GM19239 (cell line): Measurements from ENCODE around the gene CFAP45.
"Not testable (repeated sequence)": the region's sequence is repeated elsewhere in the genome, so short reads cannot be mapped to it uniquely, and the experiment has no call there.

ENCODE experiments used
- DNase-seq: peaks from one replicate; pipeline ENCODE4 v3.0.0; 2011; ENCODE audit warnings: low spot score; ENCODE audit not compliant: insufficient read length
- FAIRE-seq: peaks from 2 replicates; lab custom pipeline; 2011; peaks lifted over from hg19 to GRCh38; lab: Jason Lieb, UNC

CFAP45 gene

DNA sequence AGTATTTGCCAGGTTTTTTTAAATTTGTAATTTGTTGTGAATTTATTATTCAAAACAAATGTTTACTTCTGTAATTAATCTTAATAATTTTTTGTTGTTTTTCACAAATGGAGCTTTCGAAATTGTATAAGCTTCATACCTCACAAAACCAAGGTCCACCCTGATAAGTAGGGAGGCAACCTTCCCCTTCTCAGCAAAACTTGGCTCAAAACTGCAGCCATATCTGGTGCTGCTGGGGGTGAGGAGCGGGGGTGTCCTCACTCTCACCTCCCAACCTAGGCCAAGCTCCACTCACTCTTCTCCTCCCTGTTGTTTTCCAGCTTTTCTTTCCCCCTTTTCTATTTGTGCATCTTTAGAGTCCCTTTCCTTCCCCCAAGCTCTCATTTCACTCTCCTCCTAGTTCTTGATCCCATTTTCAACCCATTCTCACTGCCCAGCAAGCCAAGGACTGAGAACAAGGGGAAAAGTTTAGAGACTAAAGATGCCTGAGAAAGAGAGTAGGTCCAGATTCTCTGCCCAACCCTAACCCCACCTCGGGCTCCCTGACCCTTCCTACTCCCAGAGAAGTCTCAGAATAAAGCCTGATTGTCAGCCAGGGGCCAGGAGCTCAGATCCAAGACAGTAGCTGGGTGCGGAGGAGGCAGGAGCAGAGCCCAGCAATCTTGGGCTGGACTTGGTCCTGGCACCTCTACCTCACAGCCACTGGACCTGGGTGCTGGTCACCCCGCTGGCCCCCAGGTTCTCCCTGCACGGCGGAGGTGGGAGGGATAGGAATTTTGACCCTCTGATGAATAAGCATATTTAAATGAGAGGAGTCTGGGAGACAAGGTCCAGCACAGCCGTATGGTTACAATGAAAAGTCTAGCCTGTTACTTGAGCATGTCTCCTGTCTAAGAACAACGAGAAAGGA, 8.3 kb upstream of the CFAP45 start:
- no peak for FAIRE-seq
- no peak for DNase-seq

DNA sequence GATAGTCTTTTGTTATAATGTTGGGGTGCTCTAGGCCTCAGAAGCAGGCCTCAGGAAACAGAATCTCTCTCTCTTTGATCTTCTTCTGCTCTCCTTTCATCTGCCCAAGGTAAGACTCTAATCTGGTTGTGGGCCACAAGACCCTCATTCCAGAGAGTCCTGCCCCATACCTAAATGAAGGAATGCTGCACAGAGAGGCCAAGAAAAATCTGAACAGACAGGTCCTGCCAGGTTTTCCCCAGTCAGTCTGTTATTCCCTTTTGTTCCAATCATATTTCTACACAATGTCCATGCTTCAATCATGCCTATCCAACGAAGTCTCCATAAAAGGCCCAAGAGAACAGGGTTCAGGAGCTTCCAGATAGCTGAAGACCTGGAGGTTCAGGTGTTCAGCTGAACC, 7.0 kb upstream of the CFAP45 start:
- no peak for FAIRE-seq
- DNase-seq, result no peak

DNA sequence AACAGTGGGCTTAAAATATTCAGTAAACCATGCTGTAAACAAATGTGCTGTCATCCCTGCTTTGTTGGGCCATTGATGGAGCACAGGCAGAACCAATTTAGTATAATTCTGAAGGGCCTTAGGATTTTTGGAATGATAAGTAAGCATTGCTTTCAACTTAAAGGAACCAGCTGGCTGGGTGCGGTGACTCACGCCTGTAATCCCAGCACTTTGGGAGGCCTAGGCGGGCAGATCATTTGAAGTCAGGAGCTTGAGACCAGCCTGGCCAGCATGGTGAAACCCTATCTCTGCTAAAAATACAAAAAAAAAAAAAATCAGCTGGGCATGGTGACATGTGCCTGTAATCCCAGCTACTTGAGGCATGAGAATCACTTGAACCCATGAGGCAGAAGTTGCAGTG, 4.1 kb upstream of the CFAP45 start:
- DNase-seq, FAIRE-seq: not testable (repeated sequence)

DNA sequence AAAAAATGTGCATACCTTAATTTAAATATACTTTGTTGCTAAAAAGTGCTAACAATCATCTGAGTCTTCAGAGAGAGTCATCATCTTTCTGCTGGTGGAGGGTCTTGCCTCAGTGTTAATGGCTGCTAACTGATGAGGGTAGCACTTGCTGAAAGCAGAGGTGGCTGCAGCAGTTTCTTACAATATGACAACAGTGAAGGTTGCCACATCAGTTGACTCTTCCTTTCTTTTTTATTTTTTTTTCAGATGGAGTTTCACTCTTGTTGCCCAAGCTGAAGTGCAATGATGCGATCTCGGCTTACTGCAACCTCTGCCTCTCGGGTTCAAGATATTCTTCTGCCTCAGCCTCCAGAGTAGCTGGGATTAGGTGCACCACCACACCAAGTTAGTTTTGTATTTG, 2.6 kb upstream of the CFAP45 start:
- FAIRE-seq (no peak), DNase-seq (no peak)

DNA sequence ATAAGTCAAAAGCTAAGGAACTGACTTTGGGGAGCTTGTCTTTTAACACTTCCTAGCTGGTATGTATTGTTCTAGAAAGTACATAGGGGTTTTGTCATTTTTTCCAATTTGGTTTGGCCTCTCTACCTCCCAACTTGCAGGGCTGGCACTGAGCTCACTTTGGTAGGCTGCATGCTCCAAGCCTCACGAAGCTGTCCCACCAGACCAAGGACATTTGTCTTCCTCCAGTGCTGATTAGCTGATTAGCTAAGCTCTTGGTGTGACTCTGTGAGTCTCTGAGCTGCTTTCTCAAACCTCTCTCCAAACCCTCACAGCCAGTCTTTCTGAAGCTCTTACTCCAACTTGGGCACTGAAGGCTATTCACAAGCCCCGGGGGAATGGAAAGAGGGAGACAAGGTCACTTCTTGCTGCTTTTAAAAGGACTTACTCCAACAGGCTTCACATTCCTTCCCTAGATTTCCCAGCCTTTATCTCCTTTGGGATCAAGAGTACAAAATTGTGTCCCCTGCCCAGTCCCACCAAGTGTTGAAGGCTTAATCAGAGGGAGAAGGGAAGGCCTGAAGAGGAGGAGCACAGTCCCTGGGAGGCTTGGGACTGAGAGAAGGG, 893 bp upstream of the CFAP45 start:
- no peak for FAIRE-seq
- DNase-seq, result no peak

DNA sequence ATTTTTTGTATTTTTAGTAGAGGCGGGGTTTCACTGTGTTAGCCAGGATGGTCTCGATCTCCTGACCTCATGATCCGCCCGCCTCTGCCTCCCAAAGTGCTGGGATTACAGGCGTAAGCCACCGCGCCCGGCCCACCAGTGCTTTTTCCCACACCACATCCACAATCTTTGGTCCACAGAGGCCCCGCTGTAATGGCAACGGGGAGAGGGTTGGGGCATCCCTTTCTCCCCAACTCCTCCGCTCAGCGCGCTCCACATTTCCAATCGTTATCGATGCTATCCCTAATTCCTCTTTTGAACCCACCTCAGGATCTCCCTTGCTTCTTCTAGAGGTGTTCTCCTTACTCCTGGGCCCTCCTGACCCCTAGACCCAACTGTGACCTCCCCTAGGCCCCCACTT, 331 bp downstream of the CFAP45 start:
- FAIRE-seq, DNase-seq: not testable (repeated sequence)

DNA sequence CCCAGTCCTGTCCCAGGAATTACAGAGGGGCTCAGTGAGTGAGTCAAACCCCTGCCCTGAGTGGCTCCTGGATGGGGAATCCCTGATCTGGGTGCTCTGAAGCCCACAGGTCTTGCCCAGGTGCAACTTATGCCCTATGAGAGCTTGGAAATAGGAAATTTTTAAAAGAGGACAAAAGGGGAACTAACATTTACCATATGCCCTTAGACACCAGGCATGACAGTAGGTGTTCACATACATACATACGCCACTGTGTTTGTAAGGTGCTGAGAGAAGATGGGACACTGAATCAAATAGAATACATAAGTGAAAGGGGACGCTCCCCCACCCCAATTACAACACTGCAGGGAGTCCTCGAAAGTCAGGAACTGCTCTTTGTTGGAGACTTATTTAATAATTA, 1.4 kb downstream of the CFAP45 start:
- DNase-seq (no peak), FAIRE-seq (no peak)

DNA sequence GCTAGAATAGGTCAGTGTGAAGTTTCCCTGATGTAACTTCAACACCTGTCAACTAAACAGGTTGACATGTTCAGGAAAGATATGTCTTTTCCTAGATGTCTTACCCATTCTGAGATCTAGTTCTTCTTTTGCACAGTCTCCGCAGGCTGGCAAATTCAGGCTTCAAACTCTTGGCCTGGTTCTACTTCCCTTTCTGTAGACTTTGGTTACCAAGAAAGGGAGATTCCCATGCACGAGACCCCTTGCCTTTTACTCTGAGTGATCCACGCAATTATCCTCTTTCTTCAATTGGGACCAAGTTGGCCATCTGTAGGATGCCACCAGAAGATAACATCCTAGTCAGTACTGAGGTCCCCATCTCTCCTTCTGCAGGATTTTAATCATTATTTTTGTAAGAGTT, 2.0 kb downstream of the CFAP45 start:
- no peak for FAIRE-seq
- DNase-seq, result no peak

DNA sequence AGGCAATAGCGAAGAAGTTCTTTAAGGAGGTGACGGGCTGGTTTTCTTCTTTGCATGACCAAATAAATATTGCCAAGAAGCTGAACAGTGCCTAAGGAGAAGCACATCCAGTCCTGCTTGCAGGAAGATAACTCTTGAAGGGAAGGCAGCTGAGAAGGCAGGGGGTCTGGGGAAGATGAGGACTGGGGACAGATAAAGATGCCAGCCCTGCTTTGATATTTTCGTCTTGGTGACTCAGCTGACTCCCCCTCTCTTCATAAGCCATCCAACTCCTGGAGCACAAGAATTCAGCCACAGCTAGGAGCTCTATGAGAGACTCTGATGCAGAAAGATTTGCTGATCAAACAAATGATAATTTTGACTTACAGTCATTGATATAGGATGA, 3.4 kb downstream of the CFAP45 start:
- DNase-seq, result no peak
- FAIRE-seq, result no peak

DNA sequence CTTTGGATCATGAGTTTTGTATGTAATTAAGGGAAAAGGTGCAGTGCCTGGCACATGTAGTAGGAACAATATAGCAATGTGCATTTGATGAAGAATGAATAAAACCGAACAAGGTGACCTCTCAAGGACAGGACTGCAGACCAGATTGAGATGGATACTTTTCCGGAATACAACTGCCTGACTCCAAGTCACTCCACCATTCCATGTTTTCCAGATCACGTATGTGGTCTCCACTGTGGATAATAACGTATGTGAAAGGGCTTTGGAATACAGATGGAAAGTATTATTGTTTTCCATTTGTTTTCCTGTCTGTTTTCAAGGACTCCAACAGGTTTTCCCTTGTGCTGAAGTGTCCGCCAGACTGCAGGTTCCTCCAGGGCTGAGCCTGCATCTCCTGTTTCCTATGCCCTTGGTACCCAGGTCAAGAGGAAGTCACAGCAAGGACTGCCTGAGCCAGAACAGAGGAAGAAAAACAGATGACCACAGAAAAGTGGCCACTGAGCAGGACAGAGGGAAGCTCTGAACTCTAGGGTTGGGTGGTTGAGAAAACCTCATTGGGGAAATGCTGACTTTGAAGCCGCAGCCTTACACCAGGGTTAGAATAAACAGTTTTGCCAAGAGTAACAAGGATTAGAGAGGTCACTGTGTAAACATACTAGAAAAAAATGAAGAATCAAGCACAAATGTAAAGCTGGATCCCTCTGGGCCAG, 4.0 kb downstream of the CFAP45 start:
- FAIRE-seq, result no peak
- no peak for DNase-seq

DNA sequence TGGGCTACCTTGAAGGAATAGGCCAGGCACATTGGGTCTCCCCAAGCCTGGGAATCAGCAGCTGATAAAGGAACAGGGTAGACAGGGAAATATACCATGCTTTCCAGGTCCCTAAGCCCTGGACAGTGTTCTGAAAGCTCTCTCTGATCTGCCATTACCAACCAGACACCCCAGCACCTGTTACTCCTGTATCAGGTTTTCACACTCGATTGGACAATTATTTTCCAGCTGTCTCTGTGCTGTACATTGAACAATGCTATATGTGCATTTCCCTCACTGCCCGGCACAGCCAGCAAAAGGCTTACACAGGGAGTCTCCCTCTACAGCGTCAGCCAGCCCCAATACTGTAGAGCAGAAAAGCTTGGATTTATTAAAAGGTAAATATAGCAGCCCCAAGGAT, 4.7 kb downstream of the CFAP45 start:
- DNase-seq (no peak), FAIRE-seq (no peak)

DNA sequence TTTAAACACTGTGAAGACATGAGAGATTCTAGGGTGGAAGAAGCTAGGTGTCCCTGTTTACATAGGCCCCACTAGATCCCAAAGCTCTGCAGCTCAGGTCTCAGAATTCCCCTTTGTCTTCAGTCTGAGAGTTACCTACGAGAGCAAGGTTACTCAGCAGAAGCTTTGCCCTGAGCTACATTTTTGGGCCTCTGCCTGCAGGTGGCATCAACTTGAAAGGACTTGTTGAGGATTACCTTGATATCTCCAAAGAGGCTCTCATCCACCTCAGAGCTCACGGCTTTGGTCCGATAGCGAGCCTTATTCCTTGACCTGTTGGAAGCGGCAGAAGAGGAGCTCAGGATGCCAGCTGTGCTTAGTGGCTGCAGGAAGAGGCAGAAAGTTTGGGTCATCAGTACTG, 7.0 kb downstream of the CFAP45 start:
- FAIRE-seq (no peak), DNase-seq (no peak)

DNA sequence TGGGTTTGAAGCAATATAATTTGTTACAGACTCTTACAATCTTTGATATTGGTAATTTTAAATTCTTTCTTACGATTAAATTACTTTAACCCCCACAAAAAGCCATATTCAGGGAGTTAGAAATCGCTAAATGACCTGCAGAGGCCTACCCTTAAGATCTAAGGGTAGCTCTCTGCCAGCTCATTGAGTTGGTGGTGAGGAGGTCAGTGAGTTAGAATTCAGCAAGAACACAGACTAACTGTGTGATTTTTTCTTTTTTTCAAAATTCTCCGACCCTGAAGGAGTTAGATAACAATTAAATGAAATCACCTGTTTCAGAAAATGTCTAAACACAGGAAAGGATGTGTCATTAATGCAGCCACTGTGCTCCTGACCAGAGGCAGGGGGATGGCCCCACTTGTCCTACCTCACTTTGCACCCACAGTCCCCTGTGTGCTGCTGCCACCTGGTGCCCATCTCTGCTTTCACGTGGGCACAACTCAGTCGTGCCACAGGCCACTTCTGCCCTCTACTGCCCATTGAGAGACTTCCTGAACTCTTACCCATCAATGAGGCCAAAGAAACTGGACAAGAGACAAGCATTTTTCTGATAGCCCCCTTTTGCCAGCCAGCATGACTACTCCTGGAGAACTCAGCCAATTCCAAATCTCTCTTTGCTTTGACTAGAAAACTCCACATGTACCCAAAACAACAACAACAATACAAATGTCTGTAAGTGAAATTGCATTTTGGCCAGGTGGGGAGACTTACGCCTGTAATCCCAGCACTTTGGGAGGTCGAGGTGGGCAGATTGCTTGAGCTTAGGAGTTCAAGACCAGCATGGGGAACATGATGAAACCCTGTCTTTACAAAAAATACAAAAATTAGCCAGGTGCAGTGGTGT, 8.4 kb downstream of the CFAP45 start:
- FAIRE-seq (peak; percentile 98), DNase-seq (peak; percentile 52)

DNA sequence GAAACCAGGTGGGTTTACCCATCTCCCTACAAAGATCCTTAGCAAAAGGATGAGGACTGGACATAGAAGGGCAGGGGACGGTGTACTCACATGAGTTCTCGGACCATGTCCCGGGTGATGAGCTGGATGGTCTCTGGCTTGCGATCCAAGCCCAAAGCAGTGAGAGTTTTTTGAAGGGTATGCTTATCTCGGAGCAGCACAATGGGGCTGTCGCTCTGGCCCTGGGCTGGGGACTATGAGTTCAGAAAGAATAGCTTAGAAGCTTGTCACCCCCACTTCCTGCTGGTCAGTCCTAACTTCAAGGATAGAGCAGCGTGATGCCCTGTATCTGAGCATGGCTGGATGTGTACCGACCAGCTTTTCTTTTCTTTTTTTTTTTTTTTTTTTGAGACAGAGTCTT, 9.6 kb downstream of the CFAP45 start:
- DNase-seq (no peak), FAIRE-seq (no peak)

DNA sequence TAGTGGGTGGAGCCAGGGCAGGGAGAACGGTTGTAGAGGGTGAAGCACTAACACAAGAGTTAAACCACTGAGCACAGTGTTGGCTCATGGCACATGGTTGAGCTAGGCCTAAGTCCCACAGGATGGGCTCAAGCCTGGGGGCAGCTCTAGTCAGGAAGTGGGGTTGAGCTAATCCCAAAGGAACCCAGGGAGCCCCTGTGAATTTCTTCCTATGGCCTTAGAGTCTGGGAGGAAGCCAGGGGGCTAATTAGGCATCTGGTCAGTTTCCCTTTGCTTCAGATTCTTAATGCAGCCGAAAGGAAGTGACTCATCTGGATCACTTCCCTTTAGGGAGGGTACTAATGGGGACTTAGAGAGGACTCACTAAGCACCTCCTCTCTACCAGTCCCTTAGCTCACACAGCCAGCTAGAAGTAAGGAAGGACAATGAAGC, 10.1 kb downstream of the CFAP45 start:
- peak; percentile 95 for FAIRE-seq
- DNase-seq, result peak; percentile 75

DNA sequence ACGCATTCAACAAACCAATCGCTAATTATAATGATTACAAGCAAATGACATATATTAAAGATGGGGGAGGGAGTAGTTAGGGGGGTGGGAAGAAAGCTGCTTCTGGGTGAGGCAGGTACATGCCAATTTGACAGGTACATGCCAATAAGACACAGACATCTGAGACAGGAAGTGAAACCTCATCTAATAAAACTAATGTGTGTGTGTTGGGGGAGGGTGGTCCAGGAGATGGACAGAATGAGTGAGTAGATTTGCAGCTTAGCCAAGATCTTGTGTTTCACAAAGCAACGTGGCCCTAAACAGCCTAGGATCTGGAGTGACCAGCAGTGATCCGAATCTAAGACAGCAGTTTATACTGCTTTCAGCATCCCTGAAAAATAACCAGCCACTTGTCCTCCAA, 10.8 kb downstream of the CFAP45 start:
- peak; percentile 44 for FAIRE-seq
- DNase-seq, result no peak

DNA sequence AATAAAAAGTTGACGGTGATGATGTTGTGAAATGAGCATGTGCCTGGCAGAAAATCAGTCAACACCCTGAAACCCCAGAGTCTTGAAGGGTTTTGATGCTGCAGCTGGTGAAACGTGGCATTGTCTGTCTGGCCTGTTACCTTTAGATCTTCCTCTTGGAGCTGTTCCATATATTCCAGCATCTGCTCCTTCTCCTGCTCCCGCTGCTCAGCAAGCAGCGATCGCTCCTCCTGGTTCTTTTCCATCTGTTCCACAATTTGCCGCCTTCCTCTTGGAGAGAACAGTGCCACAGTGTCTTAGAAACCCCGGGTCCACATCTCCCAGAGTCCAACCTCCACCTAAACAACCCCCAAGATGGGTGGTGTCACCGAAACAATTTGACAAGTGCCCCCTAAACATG, 15.7 kb downstream of the CFAP45 start:
- FAIRE-seq (no peak), DNase-seq (no peak)

DNA sequence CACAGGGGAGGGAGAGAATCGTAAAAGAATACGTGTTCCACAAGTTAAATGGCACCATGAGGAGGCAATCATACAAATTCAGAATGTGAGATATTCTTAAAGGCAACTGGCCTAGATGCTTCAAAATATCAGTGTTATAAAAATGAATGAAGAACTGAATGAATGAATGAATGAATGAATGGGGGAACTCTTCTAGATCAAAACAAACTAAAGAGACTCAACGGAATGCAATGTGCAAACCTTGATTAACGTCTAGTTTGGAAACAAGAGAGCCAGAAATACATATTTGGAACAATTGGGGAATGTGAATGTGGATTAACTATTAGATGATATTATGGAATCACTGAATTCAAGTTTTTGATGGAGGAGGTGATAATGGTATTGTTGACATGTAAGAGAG, 16.8 kb downstream of the CFAP45 start:
- DNase-seq (no peak), FAIRE-seq (no peak)

DNA sequence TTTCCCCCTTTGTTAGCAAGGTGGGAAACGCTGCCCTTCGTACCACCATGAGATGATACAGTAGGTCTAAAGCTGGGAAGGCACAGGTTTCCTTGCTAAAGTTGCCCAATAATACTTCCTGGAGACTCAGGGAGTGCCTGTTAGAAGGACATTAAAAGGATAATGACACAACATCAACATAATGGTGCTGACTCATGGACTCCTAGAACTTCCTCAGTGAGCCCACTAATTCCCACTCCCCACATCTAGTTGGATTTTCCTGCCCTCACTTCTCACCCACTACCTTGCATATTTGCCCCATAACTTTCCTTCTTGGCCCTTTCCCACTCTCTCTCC, 17.5 kb downstream of the CFAP45 start:
- FAIRE-seq (no peak), DNase-seq (no peak)
